Ascending aorta (tissue), 2 donors: ENCODE data around the gene RABL6. TPM values are rescaled to one million over a fixed set of nuclear protein-coding genes. Genes with fewer than 3 reads are reported as not detected.
"Not testable (repeated sequence)": the region's sequence is repeated elsewhere in the genome, so short reads cannot be mapped to it uniquely, and the experiment has no call there.

Source experiments
- DNase-seq, 2 donors: peaks; one replicate each; pipeline ENCODE4 v3.0.0-alpha.2; 2019; ENCODE audit warnings: low spot score in 2 of 2
- H3K27ac ChIP-seq, 2 donors: fragments of 200-600 bp; sonication (generic); one replicate each; pipeline ENCODE4 v1.5.1; 2016 to 2017; ENCODE audit warnings: mild to moderate bottlenecking in 1 of 2
- H3K27me3 ChIP-seq: fragments of 200-600 bp; sonication (generic); one replicate; pipeline ENCODE4 v1.5.1; 2017
- H3K36me3 ChIP-seq, 2 donors: fragments of 200-600 bp; sonication (generic); one replicate each; pipeline ENCODE4 v1.5.1; 2016
- H3K4me1 ChIP-seq, 2 donors: fragments of 200-600 bp; sonication (generic); one replicate each; pipeline ENCODE4 v1.5.1; 2016 to 2017; ENCODE audit warnings: mild to moderate bottlenecking in 1 of 2
- H3K4me3 ChIP-seq, 2 donors: fragments of 200-600 bp; sonication (generic); one replicate each; pipeline ENCODE4 v1.5.1; 2016 to 2017; ENCODE audit warnings: mild to moderate bottlenecking in 1 of 2
- H3K9me3 ChIP-seq, 2 donors: fragments of 200-600 bp; sonication (generic); one replicate each; pipeline ENCODE4 v1.5.1; 2016
- CTCF ChIP-seq, 3 experiments: fragments of 200-600 bp in 2 of 3; fragments of 450-650 bp in 1 of 3; sonication (generic) in 2 of 3; IDR thresholded peaks; one replicate each; pipeline ENCODE4 v1.5.1; 2016 to 2019; ENCODE audit warnings: antibody characterized with exemption in 3 of 3, mild to moderate bottlenecking in 1 of 3, moderate library complexity in 1 of 3
- intact Hi-C: fragments of 100-400 bp; cut with DNase I; formaldehyde crosslinking; loops from one replicate; pipeline ENCODE4 v1.15.1; 2023
- total RNA-seq: library from RNA; depleted of rRNA; stranded (reverse); fragments of >200 nt; gene quantifications from one replicate; pipeline ENCODE4 v1.1.0, GENCODE V29; 2016

The RABL6 gene
- total RNA-seq, 1 donor from 2014 or later: 70.9 TPM

GRCh38 chr9:136839229-136840139 lies 31.7 kb downstream of the RABL6 start:
- Histone ChIP-seq H3K36me3 (peaks cover 17 to 53% of the 10 kb centered on the region in 2 donors), H3K4me3 (no peak overlapping the region), H3K9me3 (no peaks in the 10 kb centered on the region), H3K27me3 (peaks cover 11% of the 10 kb centered on the region), H3K4me1 (peaks cover 3 to 22% of the 10 kb centered on the region in 2 donors), H3K27ac (no peak overlapping the region)
- no peak for TF ChIP-seq CTCF (IDR thresholded peaks at IDR 0.05)
- intact Hi-C loops: no loop called here
- no peak for DNase-seq

GRCh38 chr9:136840140-136840876 lies 32.6 kb downstream of the RABL6 start:
- Histone ChIP-seq H3K27me3 (peaks cover 15% of the 10 kb centered on the region), H3K36me3 (peaks cover 17 to 51% of the 10 kb centered on the region in 2 donors), H3K4me3 (no peak overlapping the region), H3K27ac (no peak overlapping the region), H3K9me3 (no peaks in the 10 kb centered on the region), H3K4me1 (peaks cover 3 to 22% of the 10 kb centered on the region in 2 donors)
- DNase-seq: no peak
- no peak for TF ChIP-seq CTCF (IDR thresholded peaks at IDR 0.05)
- intact Hi-C loops: no loop called here

- intact Hi-C loops: no loop called here
- no peak overlapping the region for H3K4me3 ChIP-seq
- DNase-seq: peak in 1 of 2 donors; percentile 64
- H3K9me3 ChIP-seq: no peaks in the 10 kb centered on the region
- peaks cover 22% of the 10 kb centered on the region for H3K27me3 ChIP-seq
- H3K27ac ChIP-seq: no peak overlapping the region
- peaks cover 3 to 22% of the 10 kb centered on the region in 2 donors for H3K4me1 ChIP-seq
- TF ChIP-seq CTCF (IDR thresholded peaks at IDR 0.05): no peak
- H3K36me3 ChIP-seq: peaks cover 13 to 44% of the 10 kb centered on the region in 2 donors
These were observed 33.3 kb downstream of the RABL6 start for GRCh38 chr9:136840877-136841645.

- H3K36me3 ChIP-seq: peaks cover 13 to 37% of the 10 kb centered on the region in 2 donors
- peaks cover 3 to 26% of the 10 kb centered on the region in 2 donors for H3K4me1 ChIP-seq
- H3K27me3 ChIP-seq: peaks cover 28% of the 10 kb centered on the region
- peak overlapping the region; percentile 49 to 71 for H3K4me3 ChIP-seq
- DNase-seq: peak in 1 of 2 donors; percentile 62
- H3K27ac ChIP-seq, intact Hi-C loops, H3K9me3 ChIP-seq: not testable (repeated sequence)
These were observed 34.1 kb downstream of the RABL6 start for GRCh38 chr9:136841646-136842379.

GRCh38 chr9:136842380-136842948 lies 34.7 kb downstream of the RABL6 start, which contains the start of gene AJM1:
Gene AJM1, plus strand, starts transcription at chr9:136842478. Its CDS starts 1,937 bp downstream, at chr9:136844415.
- H3K9me3 ChIP-seq, intact Hi-C loops: not testable (repeated sequence)
- peaks cover 13 to 34% of the 10 kb centered on the region in 2 donors for H3K36me3 ChIP-seq
- H3K4me1 ChIP-seq: peaks cover 3 to 31% of the 10 kb centered on the region in 2 donors
- TF ChIP-seq CTCF (IDR thresholded peaks at IDR 0.05): peak; percentile 77 to 96 (median 95)
- H3K27me3 ChIP-seq: peaks cover 34% of the 10 kb centered on the region
- H3K27ac ChIP-seq: peak within 1 kb of the TSS in 1 of 2 donors; percentile 58
- peak within 1 kb of the TSS; percentile 49 to 71 for H3K4me3 ChIP-seq
- peak in 1 of 2 donors; percentile 86 for DNase-seq

- H3K27ac ChIP-seq, intact Hi-C loops, DNase-seq, H3K9me3 ChIP-seq: not testable (repeated sequence)
- Histone ChIP-seq H3K4me1 (peaks cover 3 to 32% of the 10 kb centered on the region in 2 donors), H3K27me3 (peaks cover 34% of the 10 kb centered on the region), H3K36me3 (peaks cover 13 to 26% of the 10 kb centered on the region in 2 donors), H3K4me3 (peak overlapping the region in 1 of 2 donors; percentile 71)
These were observed 35.5 kb downstream of the RABL6 start for GRCh38 chr9:136843159-136843800.
